Stromal cell of bone marrow (primary cell): ENCODE measurements around the gene CHST11.
A peak's percentile ranks its signal among the peaks of the same experiment; 100 is the strongest.

ENCODE experiments used
- DNase-seq: peaks from one replicate; pipeline ENCODE4 v3.0.0-alpha.2; 2012; ENCODE audit warnings: low read depth

Gene CHST11

GRCh38 chr12:104480826-104481440 lies 24.2 kb downstream of the CHST11 start:
- peak; percentile 66 for DNase-seq

GRCh38 chr12:104482113-104482512 lies 25.4 kb downstream of the CHST11 start:
- DNase-seq = no peak

- DNase-seq = no peak
These were observed 26.0 kb downstream of the CHST11 start for GRCh38 chr12:104482748-104483147.

- DNase-seq = no peak
These were observed 27.3 kb downstream of the CHST11 start for GRCh38 chr12:104484079-104484478.

GRCh38 chr12:104485651-104486362 lies 29.1 kb downstream of the CHST11 start:
- DNase-seq = no peak

- DNase-seq = no peak
These were observed 29.6 kb downstream of the CHST11 start for GRCh38 chr12:104486363-104486750.

GRCh38 chr12:104486943-104487819 lies 30.4 kb downstream of the CHST11 start:
- no peak for DNase-seq

GRCh38 chr12:104488374-104488773 lies 31.6 kb downstream of the CHST11 start:
- DNase-seq = no peak

- no peak for DNase-seq
These were observed 33.4 kb downstream of the CHST11 start for GRCh38 chr12:104490186-104490585.

GRCh38 chr12:104490850-104491249 lies 34.1 kb downstream of the CHST11 start:
- DNase-seq = no peak

- no peak for DNase-seq
These were observed 36.7 kb downstream of the CHST11 start for GRCh38 chr12:104493496-104493895.

GRCh38 chr12:104494137-104494792 lies 37.5 kb downstream of the CHST11 start:
- peak; percentile 59 for DNase-seq

- no peak for DNase-seq
These were observed 38.0 kb downstream of the CHST11 start for GRCh38 chr12:104494793-104495158.

GRCh38 chr12:104495786-104496185 lies 39.0 kb downstream of the CHST11 start:
- DNase-seq = no peak

- no peak for DNase-seq
These were observed 39.6 kb downstream of the CHST11 start for GRCh38 chr12:104496336-104496735.

- no peak for DNase-seq
These were observed 41.6 kb downstream of the CHST11 start for GRCh38 chr12:104498211-104498801.

GRCh38 chr12:104499668-104500332 lies 43.1 kb downstream of the CHST11 start:
- no peak for DNase-seq

- DNase-seq = no peak
These were observed 44.4 kb downstream of the CHST11 start for GRCh38 chr12:104501115-104501514.

GRCh38 chr12:104501660-104502059 lies 44.9 kb downstream of the CHST11 start:
- DNase-seq = no peak

GRCh38 chr12:104502217-104502616 lies 45.5 kb downstream of the CHST11 start:
- no peak for DNase-seq

GRCh38 chr12:104502638-104503037 lies 45.9 kb downstream of the CHST11 start:
- no peak for DNase-seq
